Activated CD4-positive, alpha-beta T cell treated with anti-CD3 and anti-CD28 coated beads for 1 hour (primary cell): Measurements from ENCODE around the gene ADPRH.
"Not testable (repeated sequence)": the region's sequence is repeated elsewhere in the genome, so short reads cannot be mapped to it uniquely, and the experiment has no call there.

Experiments
- DNase-seq: peaks from one replicate; pipeline ENCODE4 v3.0.0-alpha.2; 2020

The ADPRH gene

DNA sequence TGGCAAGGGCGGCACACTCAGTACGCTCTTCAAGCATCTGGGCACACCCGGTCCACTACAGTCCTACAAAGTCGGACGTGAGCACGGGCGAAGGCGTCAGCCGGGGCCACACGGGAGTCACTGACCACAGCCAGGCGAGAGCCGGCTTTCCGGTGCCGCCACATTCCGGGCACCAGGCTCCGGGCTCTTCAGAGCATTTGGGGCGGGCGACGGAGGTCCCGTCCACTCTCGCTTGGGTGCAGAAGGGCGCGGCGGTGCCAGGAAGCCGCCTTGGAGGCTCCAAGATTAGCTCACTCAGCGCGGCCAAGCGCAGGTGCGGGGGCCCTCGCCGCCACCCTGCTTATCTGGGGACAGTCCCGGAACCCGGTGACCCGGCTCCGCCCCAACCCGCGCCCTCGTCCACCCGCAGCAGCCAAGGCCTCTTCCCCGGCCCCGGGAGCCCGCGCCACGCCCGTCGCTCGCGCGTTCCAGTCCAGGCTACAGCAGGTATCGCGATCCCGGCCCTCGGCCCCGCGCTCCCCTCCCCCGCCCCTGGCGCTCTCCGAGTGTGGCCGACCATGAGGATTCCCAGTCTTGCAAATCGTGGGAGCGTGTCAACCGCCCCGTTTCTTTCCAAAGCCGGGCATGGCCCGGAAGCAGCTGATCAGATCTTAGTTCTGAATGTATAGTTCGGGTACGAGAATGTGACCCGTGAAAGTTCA lies at the start of gene ADPRH:
Gene ADPRH (plus strand): TSS at position 127 of the 701 bp plus-strand sequence. CDS start 2,678 bp downstream, outside the sequence.
- DNase-seq, result peak; percentile 18

DNA sequence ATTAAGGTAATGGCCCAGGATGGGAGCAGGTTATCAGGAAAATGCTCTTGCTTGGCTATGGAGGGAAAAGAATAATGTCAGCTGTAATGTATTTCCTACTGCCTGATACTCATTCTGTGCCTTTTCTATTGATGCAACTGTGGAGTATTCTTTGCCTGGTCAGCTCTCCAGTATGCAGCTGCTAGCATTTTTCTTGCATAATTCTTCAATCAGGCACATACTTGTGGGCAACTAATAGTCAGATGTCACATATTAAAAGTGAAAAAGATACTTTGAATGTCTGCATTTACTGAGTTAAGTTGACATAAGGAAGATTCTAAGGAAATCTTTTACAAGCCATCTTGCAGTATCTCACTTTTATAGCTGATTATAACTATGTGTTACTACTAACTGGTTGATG lies 49.4 kb upstream of the ADPRH start:
- no peak for DNase-seq

DNA sequence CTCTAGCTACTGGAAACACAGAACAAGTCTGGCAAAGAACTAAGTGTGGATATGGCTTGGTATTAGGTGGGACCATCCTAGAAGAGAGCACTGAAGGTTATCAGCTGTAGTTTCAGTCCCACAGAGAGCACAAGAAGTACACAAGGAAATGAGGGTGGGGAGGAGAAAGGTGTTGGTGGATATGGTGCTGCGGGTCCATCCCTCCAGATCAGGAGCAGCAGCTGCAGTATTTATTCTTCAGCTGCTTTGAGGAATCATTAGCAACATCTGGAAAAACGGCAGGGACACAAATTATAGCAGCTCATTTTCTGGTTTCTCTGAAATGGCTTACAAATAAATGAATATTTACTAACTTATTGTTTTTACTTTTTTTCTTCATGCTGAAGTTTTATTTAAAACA lies 48.8 kb upstream of the ADPRH start:
- DNase-seq, result no peak

DNA sequence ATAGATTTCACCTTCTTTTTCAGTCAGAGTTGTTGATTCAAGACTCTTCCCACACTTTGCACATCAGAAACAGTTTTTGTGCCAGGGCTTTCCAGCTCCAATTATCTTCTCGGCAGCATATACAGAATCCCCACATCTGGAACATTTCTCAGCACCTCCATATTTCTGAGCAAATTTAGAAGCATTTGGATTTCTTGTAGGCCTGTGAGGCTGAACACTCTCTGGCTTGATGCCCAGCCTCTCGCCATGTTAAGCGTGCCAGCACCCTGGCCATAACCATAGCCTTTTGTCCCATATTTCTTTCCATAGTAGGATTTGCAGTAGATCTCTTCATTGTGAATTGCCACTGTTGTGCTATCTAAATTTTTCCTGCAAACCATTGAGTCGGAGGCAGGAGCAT lies 48.1 kb upstream of the ADPRH start:
- DNase-seq, result no peak

DNA sequence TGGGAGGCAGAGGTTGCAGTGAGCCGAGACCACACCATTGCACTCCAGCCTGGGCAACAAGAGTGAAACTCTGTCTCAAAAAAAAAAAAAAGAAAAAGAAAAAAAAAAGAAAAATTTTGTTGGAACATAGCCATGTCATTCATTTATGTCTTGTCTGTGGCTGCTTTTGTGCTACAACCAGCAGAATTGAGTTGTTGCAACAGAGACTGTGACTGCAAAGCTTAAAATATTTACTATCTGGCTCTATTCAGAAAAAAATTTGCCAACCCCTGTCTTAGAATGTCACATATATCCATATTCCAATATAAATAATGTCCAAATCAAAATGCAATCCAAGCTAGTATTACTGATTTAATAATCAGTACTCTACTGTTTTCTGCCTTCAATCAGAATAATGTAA lies 45.0 kb upstream of the ADPRH start:
- DNase-seq, result no peak

DNA sequence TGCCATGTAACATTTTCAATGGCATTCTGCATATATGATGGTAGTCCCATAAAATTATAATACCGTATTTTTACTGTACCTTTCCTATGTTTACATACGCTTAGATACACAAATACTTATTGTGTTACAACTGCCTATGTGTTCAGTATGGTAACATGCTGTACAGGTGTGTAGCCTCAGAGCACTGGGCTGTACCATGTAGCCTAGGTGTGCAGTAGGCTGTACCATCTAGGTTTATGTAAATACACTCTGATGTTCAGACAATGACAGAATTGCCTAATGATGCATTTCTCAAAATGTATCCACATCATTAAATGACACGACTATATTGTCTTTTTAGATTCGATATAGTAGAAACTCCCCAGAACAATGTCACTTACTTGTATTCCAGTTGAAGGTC lies 42.5 kb upstream of the ADPRH start:
- DNase-seq, result no peak

DNA sequence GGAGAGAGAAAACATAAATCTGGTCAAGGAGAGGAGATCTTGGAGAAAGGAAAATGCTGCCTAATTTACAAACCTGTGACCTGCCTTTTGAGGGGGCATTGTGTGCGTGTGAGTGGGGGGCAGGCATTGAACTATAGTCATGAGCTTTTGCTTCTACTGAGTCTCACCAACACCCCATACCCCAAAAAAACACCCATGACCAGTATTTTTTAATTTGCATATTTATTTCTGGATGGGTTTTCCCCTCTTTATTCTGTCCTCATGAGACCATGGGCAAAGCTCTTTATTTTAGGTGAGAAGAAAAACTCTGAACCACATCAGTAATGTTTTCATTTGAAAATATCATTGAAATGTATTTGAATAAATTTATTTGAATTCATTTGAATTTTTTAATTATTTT lies 40.5 kb upstream of the ADPRH start:
- DNase-seq, result no peak

DNA sequence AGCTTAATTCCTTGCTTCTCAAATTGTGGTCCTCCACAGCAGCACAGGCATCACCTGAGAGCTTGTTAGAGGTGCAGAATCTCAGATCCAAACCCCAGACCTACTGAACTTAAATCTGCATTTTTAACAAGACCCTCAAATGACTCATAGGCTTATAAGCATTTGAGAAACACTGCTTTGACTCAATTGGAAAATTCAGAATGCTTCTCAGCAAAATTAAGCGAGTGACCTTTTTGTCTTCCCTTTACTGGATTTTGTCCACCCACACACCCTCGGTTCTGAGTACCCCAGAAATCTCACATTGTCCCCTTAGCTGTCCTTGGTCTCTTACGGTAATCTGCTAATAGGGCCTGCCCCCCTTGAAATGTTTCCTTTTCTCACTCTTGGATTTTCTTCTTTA lies 37.7 kb upstream of the ADPRH start:
- no peak for DNase-seq

DNA sequence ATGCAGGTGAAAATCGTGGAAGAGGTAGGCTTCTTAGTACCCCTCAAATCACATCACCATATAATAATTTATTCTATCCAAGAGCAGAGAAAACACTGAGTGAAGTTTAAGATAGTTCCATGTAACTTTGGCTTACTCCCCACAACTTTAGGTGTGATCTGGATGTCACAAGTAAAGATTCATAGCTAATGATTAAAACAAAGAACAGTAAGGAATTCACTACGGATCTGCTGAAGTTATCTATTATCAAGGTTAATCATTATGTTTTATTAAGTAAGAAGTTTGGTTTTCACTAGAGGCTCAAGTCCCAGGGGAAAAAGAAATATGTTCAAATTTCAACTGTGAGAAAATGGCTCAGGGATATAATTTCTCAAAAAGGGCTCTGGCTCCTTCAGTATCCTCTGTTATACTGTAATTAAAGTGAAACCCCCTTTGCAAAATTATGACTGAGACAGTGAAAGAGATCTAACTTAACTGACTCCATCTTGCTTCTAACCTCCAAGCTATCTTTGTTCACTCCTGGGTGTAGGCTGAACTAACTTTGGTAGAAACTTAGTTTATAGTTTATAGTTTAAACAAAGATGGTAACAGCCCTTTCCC lies 37.0 kb upstream of the ADPRH start:
- no peak for DNase-seq

DNA sequence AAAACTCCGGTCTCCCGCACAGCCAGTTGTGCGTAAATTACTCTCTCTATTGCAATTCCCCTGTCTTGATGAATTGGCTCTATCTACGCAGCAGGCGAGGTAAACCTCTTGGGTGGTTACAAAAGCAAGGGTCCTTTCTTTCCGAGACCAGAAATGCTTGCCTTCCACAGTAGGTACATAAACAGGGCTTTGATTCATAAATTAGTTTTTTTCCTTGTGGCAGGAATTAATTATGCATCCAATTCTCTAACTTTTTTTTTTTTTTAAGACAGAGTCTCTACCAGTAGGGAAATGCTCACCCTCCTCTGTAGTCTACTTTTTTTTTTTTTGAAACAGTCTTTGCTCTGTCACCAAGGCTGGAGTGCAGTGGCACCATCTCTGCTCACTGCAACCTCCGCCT lies 36.1 kb upstream of the ADPRH start:
- no peak for DNase-seq

DNA sequence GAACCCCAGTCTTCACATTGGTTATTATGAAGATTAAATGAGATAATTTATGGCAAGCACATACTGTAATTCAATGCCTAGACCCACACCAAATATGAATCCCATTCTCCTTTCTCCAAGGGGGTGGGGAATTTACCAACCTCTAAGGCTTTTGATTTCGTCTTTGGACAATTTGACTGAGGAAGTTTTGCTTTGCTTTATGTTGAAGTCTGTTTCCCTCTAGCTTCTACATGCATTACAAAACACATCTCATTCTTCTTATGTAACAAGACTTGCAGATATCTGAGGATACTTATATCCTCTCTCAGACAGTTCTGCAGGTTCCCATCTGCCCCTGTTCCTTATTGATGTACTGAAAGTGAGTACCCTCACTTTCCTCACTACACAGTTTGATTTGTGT lies 32.1 kb upstream of the ADPRH start:
- DNase-seq, result no peak

DNA sequence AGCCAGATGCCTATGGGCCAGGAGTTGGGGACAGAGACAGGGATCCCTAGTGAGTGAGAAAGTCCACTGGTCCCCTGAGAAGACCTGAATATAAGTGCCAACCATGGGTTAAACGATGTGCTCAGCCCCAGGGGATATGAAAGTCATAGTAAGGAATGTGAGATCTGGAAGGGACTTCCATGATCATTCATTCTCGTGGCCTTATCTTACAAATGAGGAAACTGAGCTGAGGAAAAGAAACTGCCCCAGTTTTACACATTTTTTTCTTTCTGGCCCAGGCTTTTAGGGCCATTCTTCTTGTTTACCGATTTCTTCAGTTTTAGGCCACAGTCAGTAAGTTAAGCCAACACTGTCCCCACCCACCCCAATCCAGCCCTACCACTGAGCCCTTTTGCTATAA lies 31.0 kb upstream of the ADPRH start:
- DNase-seq, result no peak

DNA sequence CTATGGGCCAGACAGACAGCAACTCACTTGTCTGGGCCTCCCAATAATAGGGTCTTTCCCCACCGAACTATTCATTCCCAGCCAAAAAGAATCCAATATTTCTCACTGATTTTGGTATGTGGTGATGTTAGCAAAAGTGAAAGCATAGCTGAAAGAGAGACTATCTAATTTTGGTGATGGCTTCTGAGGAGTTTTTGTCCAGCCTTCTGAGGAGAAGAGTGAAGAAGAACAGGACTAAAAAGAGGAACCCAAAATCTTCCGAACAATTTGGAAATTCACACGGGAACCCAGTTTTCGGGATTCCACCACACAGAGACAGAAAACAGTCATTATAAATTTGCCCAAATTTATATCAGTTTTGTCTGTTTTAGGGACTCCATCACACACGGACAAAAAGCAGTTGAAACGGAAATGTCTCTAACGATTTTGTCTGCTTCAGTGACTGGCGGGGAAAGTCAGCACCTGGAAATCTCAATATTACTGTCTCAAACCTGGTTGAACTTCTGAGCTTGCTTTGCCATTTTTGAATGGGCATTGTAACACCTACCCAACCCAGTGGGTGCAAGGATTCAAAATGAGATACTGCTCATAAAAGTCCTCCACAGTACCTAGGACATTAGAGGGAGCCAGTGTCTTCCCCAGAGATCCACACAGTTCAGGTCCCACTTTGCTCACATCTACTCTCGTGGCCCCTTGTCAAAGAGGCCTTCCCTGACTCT lies 28.9 kb upstream of the ADPRH start:
- no peak for DNase-seq

DNA sequence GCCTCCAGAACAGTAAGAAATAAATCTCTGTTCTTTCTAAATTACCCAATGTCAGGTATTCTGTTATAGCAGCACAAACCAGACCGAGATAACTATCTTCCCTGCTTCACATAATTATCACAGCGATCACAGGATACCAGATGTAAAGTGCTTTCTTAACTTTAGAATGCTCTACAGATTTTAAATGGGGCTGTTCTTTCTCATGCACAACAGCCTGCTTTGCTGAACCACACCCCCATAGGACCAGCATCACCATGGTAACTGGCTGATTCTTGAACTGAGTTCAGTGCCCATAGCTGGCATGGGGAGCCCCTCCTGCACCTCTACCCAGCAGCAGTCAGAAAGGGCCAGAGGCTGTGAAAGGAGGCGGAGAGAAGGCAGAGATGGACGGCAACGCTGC lies 27.7 kb upstream of the ADPRH start:
- DNase-seq, result no peak

DNA sequence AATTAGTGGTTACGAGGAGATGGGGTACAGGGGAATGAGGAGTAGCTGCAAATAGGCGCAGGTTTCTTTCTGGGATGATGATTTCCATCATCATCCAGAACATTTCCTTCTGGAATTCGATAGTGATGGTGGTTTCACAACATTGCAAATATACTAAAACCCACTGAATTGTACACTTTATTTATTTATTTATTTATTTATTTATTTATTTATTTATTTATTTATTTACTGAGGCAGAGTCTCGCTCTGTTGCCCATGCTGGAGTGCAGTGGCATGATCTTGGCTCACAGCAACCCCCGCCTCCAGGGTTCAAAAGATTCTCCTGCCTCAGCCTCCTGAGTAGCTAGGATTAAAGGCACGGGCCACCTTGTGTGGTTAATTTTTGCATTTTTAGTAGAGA lies 26.4 kb upstream of the ADPRH start:
- DNase-seq, result not testable (repeated sequence)

DNA sequence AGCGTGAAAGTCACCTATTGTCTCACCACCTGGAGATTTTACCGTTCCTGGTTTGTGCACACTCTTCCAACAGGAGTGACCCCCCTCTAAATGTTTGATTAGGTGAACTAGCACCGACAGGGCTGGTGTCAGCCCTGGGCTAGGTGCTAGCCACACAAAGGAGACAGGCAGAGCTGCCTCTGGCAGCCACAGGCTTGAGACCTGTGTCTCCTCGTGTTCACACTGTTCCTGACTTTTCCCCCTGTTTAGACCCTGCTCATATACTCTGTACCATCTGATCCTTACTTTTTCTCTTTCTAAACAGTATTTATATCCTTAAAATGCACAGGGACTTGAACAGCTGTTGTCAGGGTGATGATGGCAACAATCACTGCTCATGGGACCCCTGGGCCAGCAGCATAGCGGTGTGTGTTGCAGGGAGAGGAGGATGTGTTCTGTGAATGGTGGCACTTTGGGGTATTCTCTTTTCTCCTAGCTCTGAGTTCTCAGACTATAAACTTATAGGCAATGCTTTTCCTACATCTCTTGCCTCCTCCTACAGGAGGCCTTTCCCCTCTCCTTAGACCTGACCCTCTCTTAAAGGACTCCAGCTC lies 25.4 kb upstream of the ADPRH start:
- DNase-seq, result no peak

DNA sequence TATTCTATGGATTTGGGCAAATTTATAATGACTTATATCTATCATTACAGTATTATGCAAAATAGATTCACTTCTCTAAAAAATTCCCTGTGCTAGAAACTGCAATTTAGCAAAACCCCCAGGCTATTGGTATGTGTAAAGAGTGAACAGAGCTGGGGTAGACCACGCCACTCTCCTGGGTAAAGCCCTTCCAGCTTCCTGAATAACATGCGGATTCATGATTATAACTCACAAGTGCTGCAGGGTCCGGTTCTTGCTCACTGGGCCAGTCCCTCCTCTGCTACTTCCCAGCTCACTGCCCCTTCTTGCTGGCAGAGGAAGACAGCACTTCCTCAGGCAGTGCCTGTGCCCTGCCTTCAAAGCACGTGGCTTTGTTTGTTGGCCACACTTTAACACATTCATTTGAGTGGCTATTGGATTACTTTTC lies 24.0 kb upstream of the ADPRH start:
- DNase-seq, result no peak

DNA sequence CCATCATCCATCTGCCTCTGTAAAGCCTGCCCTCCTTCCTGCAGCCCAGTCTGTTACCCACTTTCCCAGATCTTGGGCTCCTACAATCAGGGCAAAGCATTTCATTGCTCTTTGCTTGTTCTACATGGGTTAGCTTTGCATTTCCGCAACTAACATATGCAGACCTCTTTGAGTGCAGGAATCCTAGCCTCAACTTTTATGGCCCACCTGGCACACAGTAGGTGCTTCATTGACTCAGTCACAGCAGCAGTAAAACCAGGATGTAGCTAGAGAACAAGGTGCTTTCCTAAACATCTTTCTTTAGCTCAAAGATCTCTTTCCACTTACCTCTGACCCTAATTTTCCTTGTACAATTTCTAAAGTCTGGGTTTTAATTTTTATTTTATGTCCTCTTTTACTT lies 23.4 kb upstream of the ADPRH start:
- DNase-seq, result no peak

DNA sequence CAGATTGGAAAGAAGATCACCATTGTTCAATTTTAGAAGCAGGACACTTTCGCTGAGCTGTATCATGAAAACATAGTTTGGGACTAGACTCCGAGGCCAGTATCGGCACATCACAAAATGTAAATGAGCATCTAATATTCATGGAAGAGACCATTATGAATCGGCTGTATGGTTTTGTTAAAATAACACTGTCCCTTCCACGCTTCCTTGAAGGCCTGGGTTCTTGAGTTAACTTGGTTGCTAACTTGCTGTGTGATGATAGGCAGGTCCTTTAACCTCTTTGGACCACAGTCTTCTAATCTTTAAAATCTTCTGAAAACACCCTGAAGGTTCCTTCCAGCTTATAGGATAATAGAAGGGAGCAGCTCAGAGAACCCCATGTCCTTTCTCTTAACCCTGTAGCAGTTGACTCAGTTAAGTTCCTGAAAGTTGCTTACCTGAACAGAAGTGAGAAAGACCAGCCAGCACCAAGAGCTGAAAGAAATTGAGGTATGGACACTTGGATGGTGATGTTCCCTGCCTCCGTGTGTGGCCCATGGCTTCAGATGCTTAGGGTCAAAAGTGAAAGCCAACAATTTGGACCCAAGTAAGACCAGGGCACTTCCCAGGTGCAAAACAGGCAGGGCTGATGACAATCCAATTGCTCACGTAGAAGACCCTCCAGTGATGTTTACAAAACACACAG lies 22.0 kb upstream of the ADPRH start:
- DNase-seq, result no peak

DNA sequence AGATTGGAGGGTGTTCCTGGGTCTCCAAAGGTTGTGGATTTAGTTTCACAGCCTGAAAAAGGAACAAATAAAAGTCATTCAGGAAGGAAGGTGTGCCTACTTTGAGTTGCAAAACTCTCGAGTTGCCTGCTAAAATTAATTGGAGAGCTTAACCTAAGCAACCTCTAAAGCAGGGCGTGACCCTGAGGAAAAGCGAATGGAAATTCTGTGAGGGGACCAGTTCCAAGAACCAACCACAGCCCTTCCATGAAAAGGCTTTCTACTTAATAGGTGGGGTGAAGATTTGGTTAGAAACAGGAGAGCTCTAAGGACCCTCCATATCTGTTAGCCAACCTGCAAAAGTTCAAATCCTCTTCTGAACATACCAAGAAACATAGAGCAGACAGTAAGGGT lies 21.4 kb upstream of the ADPRH start:
- DNase-seq, result no peak

DNA sequence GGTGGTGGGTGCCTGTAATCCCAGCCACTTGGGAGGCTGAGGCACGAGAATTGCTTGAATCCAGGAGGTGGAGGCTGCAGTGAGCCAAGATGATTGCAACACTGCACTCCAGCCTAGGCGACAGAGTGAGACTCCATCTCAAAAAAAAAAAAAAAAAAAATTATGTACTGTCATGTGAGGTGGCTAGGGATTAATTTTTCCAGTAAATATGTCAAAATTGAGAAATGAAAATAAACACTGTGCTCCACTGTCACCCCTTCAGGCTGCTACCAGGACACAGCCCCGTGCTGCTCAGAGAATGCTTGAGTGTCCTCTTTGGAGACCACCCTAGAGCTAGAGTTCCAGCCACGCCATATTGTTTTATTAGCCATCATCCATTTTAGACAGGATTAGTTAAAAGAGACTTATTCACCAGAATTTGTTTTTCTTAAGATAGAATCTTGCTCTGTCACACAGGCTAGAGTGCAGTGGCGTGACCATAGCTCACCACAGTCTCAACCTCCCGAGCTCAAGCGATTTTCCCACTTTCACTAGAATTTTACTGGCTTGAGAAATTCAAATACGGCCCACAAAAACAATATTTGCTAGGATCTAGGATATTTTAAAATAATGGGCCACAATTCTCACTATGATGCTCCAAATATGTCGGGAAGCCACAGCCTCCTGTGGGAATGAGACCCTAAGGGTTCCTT lies 20.5 kb upstream of the ADPRH start:
- DNase-seq, result no peak

DNA sequence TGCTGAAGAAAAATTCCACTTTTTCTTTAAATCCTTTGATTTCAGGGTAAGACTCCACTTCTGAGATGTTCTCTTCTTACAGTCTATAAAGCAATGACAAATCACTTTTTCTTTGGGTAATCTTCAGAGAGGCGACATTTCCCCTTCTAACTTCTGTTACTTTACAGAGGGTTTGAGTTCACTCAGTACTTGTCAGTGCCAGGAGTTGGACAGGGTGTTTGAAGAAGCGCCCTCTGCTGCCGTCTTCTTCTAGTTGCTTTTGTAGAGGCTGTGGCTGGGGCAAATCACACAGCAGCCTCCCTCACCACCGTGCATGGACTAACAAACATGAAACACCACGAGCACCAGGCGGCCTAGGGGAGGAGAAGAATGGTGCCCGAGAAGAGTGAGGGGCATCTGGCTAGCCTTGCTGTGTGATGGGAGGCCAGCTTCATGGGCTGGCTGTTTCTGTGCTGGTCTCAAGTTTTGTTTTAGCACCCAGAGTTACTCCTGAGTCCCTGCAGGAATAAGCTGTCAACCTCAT lies 19.8 kb upstream of the ADPRH start, which contains the start of gene CD80:
Gene CD80 (minus strand): TSS at position 174 of the 523 bp plus-strand sequence. CDS start 1,886 bp downstream, outside the sequence.
- peak; percentile 29 for DNase-seq
